CD4-positive, alpha-beta memory T cell (primary cell): ENCODE results near the gene KLC3. TPM values are rescaled to one million over a fixed set of nuclear protein-coding genes. Genes with fewer than 3 reads are reported as not detected.
A peak's percentile ranks its signal among the peaks of the same experiment; 100 is the strongest.

ENCODE experiments used
- CTCF ChIA-PET: fragments of 350-600 bp; sonication (Branson Sonifier 250); formaldehyde crosslinking; loops from one replicate; lab custom pipeline; 2021; ENCODE audit warnings: inconsistent platforms; ENCODE audit not compliant: partially characterized antibody; lab: Charles Lee
- POLR2A ChIA-PET: fragments of 350-600 bp; sonication (Branson Sonifier 250); formaldehyde crosslinking; loops from one replicate; lab custom pipeline; 2021; ENCODE audit not compliant: partially characterized antibody; lab: Charles Lee
- DNase-seq, 5 donors: peaks; one replicate each; pipeline versions ENCODE4 v3.0.0 to v3.0.0-alpha.2; 2020 to 2022; ENCODE audit warnings: mixed read lengths in 1 of 5
- H3K27ac ChIP-seq: one replicate; pipeline ENCODE4 v1.7.0; 2013; ENCODE audit warnings: low read depth, low read length
- H3K27me3 ChIP-seq: 2 replicates; pipeline ENCODE4 v1.7.0; 2013; ENCODE audit warnings: mild to moderate bottlenecking, low read length, moderate library complexity; ENCODE audit not compliant: insufficient read depth
- H3K36me3 ChIP-seq: 2 replicates; pipeline ENCODE4 v1.7.0; 2013; ENCODE audit warnings: mild to moderate bottlenecking, low read length, moderate library complexity; ENCODE audit not compliant: insufficient read depth
- H3K4me1 ChIP-seq: 2 replicates; pipeline ENCODE4 v1.7.0; 2013; ENCODE audit warnings: mild to moderate bottlenecking, low read length, moderate library complexity; ENCODE audit not compliant: insufficient read depth
- H3K4me3 ChIP-seq, 2 donors: one replicate each; pipeline ENCODE4 v1.7.0; 2013; ENCODE audit warnings: low read length in 2 of 2, mild to moderate bottlenecking in 1 of 2
- H3K9me3 ChIP-seq, 2 donors: one replicate each; pipeline ENCODE4 v1.7.0; 2013; ENCODE audit warnings: low read length in 2 of 2, control low read depth in 1 of 2; ENCODE audit not compliant: control insufficient read depth in 1 of 2
- H3K27ac Mint-ChIP-seq, 7 donors: one replicate each; pipeline ENCODE4 v1.8.0; 2020 to 2021; ENCODE audit warnings: mixed read lengths in 7 of 7, mild to moderate bottlenecking in 6 of 7, inconsistent platforms in 3 of 7, moderate library complexity in 3 of 7
- H3K27me3 Mint-ChIP-seq, 2 donors: one replicate each; pipeline ENCODE4 v1.8.0; 2020 to 2021; ENCODE audit warnings: mixed read lengths in 2 of 2
- H3K36me3 Mint-ChIP-seq, 2 donors: one replicate each; pipeline ENCODE4 v1.8.0; 2020 to 2021; ENCODE audit warnings: mixed read lengths in 2 of 2, inconsistent platforms in 1 of 2, mild to moderate bottlenecking in 1 of 2
- H3K4me1 Mint-ChIP-seq, 4 donors: one replicate each; pipeline ENCODE4 v1.8.0; 2020 to 2021; ENCODE audit warnings: mixed read lengths in 4 of 4, mild to moderate bottlenecking in 1 of 4
- H3K4me3 Mint-ChIP-seq, 8 donors: one replicate each; pipeline ENCODE4 v1.8.0; 2020 to 2021; ENCODE audit warnings: mixed read lengths in 8 of 8, mild to moderate bottlenecking in 7 of 8, moderate library complexity in 6 of 8, inconsistent platforms in 3 of 8
- H3K9me3 Mint-ChIP-seq, 8 donors: one replicate each; pipeline ENCODE4 v1.8.0; 2020 to 2021; ENCODE audit warnings: mixed read lengths in 8 of 8, mild to moderate bottlenecking in 5 of 8, inconsistent platforms in 3 of 8, moderate library complexity in 1 of 8
- intact Hi-C: fragments of 100-400 bp; cut with micrococcal nuclease; formaldehyde crosslinking; loops from one replicate; pipeline ENCODE4 v1.15.1; 2023
- polyA plus RNA-seq, 2 donors: library from polyadenylated mRNA; unstranded; fragments of 300-500 nt; fragmentation: Illumina TruSeq; gene quantifications; one replicate each; pipeline ENCODE4 v1.2.3, GENCODE V29; 2021
- total RNA-seq, 2 experiments: library from RNA; stranded (reverse); gene quantifications; one replicate each; pipeline ENCODE4 v1.2.3, GENCODE V29; 2021

Gene KLC3
- total and polyA plus RNA-seq, 4 experiments from 2014 or later = not detected

DNA sequence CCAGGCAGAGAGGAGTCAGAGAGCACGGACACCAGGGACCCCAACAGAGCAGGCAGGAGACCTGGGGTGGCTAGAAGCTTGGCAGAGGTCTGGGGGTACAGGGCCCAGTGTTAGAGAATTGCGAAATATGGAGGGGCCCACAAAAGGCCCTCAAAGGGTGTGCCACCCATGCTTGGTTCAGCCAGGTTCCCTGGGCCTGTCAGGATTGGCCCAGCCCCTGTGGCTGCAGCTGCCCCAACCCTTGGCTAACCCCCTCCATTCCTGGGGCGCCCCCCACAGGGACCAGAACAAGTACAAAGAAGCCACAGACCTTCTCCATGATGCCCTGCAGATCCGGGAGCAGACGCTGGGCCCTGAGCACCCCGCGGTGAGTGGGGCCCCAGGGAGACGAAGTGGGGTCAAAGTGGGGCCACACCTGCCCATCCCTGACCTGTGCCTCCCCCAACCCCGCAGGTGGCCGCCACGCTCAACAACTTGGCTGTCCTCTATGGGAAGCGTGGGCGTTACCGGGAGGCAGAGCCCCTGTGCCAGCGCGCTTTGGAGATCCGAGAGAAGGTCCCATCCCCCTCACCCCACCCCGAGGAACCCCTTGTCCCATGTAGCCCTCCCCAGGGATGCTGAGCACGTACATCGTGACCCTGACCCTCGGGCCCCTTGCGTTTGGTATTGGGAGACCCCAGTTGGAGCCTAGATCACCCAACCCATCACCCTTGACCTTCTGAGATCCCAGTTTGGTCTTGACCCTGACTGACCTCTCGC, 8.0 kb downstream of the KLC3 start:
- Histone ChIP-seq H3K9me3 (no peaks in the 10 kb centered on the region), H3K27me3 (no peaks in the 10 kb centered on the region), H3K27ac (no peak overlapping the region), H3K4me1 (no peaks in the 10 kb centered on the region), H3K36me3 (peaks cover 12% of the 10 kb centered on the region), H3K4me3 (no peak overlapping the region)
- peaks cover 0 to 2% (median 0%) of the 10 kb centered on the region in 8 donors for H3K9me3 Mint-ChIP-seq
- POLR2A ChIA-PET = no interaction called here
- H3K27ac Mint-ChIP-seq = peak overlapping the region in 1 of 7 donors; percentile 65
- intact Hi-C loops = no loop called here
- no peak for DNase-seq
- CTCF ChIA-PET = interaction anchor here (1.4 kb wide), 1 partner anchor 9 kb away, joined by 3 read pairs; no protein-coding TSS in a partner anchor
- peaks cover 0 to 2% (median 0%) of the 10 kb centered on the region in 4 donors for H3K4me1 Mint-ChIP-seq
- H3K36me3 Mint-ChIP-seq = peaks cover 3 to 9% of the 10 kb centered on the region in 2 donors
- peaks cover 7 to 9% of the 10 kb centered on the region in 2 donors for H3K27me3 Mint-ChIP-seq
- H3K4me3 Mint-ChIP-seq = no peak overlapping the region

DNA sequence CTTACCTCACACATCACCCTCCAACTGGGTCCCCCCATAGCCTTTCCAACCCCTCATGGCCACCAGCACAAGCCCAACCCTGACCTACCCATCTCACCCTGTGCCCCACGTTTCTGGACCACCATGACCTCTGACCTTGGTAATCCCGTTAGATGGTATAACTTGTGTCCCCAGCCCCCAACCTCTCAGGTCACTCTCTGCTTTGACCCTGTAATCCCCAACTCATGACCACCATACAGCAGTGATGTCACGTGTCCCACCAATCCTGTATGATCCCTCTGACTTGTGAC, 8.5 kb downstream of the KLC3 start:
- Histone ChIP-seq H3K4me1 (no peaks in the 10 kb centered on the region), H3K27ac (no peak overlapping the region), H3K4me3 (no peak overlapping the region), H3K36me3 (peaks cover 12% of the 10 kb centered on the region), H3K9me3 (no peaks in the 10 kb centered on the region), H3K27me3 (no peaks in the 10 kb centered on the region)
- POLR2A ChIA-PET = no interaction called here
- Mint-ChIP-seq H3K36me3 (peaks cover 5 to 10% of the 10 kb centered on the region in 2 donors), H3K4me1 (peaks cover 0 to 3% (median 0%) of the 10 kb centered on the region in 4 donors), H3K9me3 (peaks cover 0 to 2% (median 0%) of the 10 kb centered on the region in 8 donors), H3K4me3 (no peak overlapping the region), H3K27ac (no peak overlapping the region), H3K27me3 (peaks cover 5 to 7% of the 10 kb centered on the region in 2 donors)
- DNase-seq = no peak
- CTCF ChIA-PET = no interaction called here
- intact Hi-C loops = no loop called here

DNA sequence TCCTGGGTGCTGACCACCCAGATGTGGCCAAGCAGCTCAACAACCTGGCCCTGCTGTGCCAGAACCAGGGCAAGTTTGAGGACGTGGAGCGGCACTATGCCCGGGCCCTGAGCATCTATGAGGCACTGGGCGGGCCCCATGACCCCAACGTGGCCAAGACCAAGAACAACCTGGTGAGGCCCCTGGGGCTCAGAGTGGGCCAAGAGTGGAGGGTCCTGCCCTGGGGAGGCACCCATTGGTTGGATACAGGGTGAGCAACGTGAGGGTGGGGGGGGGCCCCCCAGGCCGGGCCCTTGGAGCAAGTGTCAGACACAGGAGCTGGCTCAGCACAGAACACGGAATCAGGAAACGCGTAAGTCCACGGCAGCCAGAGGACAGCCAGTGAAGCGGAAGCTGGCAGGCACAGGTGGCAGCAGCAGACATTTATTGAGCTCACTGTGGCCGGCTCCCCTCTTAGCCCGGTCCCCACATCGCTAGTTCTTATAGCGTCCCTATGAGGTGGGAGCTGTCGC, 8.9 kb downstream of the KLC3 start:
- Mint-ChIP-seq H3K4me3 (no peak overlapping the region), H3K9me3 (peaks cover 0 to 2% (median 0%) of the 10 kb centered on the region in 8 donors), H3K27ac (peak overlapping the region in 1 of 7 donors; percentile 30), H3K36me3 (peaks cover 5 to 11% of the 10 kb centered on the region in 2 donors), H3K4me1 (peaks cover 0 to 3% (median 0%) of the 10 kb centered on the region in 4 donors), H3K27me3 (peaks cover 3 to 6% of the 10 kb centered on the region in 2 donors)
- intact Hi-C loops = no loop called here
- DNase-seq = no peak
- H3K9me3 ChIP-seq = no peaks in the 10 kb centered on the region
- no peaks in the 10 kb centered on the region for H3K27me3 ChIP-seq
- peaks cover 12% of the 10 kb centered on the region for H3K36me3 ChIP-seq
- ChIA-PET CTCF (no interaction called here), POLR2A (no interaction called here)
- no peak overlapping the region for H3K27ac ChIP-seq
- no peak overlapping the region for H3K4me3 ChIP-seq
- no peaks in the 10 kb centered on the region for H3K4me1 ChIP-seq

DNA sequence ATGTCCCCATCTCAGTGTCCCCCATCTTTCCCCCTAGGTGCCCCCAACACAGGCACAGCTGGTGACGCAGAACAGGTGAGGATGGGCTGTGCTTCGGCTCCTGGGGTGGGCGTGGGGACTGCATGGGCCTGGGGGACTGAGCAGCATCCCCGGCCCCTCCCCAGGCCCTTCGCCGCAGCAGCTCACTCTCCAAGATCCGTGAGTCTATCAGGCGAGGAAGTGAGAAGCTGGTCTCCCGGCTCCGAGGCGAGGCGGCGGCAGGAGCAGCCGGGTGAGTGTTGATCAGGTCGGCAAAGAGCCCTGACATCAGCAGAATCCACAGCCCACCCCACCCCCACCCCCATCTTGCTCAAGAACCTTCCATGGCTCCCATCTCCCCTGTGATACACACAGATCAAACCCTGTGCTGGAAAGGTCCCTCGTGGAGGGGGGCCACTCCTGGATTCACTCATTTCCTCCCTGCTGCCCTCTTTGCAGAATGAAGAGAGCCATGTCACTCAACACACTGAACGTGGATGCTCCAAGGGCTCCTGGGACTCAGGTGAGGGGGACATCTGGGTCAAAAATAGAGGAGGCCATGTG, 10.0 kb downstream of the KLC3 start:
- intact Hi-C loops = no loop called here
- H3K27ac Mint-ChIP-seq = no peak overlapping the region
- Histone ChIP-seq H3K4me1 (no peaks in the 10 kb centered on the region), H3K27ac (no peak overlapping the region), H3K4me3 (no peak overlapping the region), H3K9me3 (no peaks in the 10 kb centered on the region), H3K36me3 (peaks cover 12% of the 10 kb centered on the region), H3K27me3 (no peaks in the 10 kb centered on the region)
- no peak for DNase-seq
- H3K36me3 Mint-ChIP-seq = peaks cover 9 to 15% of the 10 kb centered on the region in 2 donors
- H3K9me3 Mint-ChIP-seq = peaks cover 0 to 2% (median 0%) of the 10 kb centered on the region in 8 donors
- H3K4me1 Mint-ChIP-seq = peaks cover 0 to 3% (median 0%) of the 10 kb centered on the region in 4 donors
- ChIA-PET POLR2A (no interaction called here), CTCF (interaction anchor here (1.3 kb wide), 1 partner anchor 12 kb away, joined by 4 read pairs; no protein-coding TSS in a partner anchor)
- peaks cover 0 to 4% of the 10 kb centered on the region in 2 donors for H3K27me3 Mint-ChIP-seq
- H3K4me3 Mint-ChIP-seq = no peak overlapping the region

DNA sequence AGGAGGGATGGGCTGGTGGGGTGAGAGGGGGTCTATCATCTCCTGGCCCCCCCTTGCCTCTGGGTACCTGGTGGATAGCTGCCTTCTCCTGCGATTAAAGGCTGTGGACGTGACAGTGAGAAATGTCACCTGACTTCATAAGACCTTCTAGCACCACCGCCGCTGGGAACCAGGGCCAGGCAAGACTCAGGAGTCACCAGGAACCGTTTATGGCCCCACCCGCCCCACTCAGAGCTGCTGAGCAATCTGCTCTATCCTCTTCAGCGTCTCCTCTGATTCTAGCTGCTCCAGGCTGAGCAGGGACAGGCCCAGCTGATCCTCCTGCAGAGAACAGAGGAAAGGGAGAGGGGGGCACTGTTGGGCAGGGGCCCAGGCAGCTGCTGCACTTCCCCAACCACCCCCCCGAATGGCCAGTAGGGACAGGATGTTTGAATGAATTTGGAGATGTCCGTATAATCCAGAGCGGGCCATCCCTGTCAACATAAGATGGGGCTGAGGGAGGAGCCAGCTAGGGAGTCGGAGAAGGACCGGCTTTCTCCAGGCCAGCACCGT, 10.9 kb downstream of the KLC3 start:
- Mint-ChIP-seq H3K27ac (no peak overlapping the region), H3K4me3 (no peak overlapping the region), H3K27me3 (no peaks in the 10 kb centered on the region), H3K4me1 (peaks cover 0 to 3% (median 0%) of the 10 kb centered on the region in 4 donors), H3K36me3 (peaks cover 14 to 15% of the 10 kb centered on the region in 2 donors), H3K9me3 (peaks cover 0 to 2% (median 0%) of the 10 kb centered on the region in 8 donors)
- H3K27ac ChIP-seq = no peak overlapping the region
- peaks cover 12% of the 10 kb centered on the region for H3K36me3 ChIP-seq
- no peaks in the 10 kb centered on the region for H3K4me1 ChIP-seq
- no peaks in the 10 kb centered on the region for H3K9me3 ChIP-seq
- H3K27me3 ChIP-seq = no peaks in the 10 kb centered on the region
- ChIA-PET CTCF (interaction anchor here (1.3 kb wide), 1 partner anchor 13 kb away, joined by 4 read pairs; no protein-coding TSS in a partner anchor), POLR2A (no interaction called here)
- no peak for DNase-seq
- intact Hi-C loops = no loop called here
- no peak overlapping the region for H3K4me3 ChIP-seq

DNA sequence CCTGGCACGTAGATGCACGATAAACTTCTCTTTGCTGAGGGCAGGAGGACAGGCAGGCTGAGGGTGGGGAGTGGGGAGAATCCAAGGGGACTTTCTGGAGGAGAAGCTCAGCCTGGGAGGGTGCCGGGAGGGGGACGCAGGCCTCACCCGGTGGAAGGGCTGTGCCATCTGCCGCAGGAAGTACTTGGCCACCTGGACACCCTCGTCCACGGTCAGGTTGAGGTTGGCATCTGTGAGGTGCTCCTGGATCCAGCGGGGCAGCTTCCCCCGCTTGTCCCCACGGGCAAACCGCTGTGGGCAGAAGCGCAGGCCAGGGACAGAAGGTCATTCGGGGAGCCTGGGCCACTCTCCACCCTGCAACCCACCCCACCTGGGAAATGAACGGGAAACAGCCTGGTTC, 11.5 kb downstream of the KLC3 start:
- DNase-seq = no peak
- intact Hi-C loops = no loop called here
- no peaks in the 10 kb centered on the region for H3K4me1 ChIP-seq
- Mint-ChIP-seq H3K36me3 (peaks cover 15 to 18% of the 10 kb centered on the region in 2 donors), H3K27ac (no peak overlapping the region), H3K4me3 (no peak overlapping the region), H3K9me3 (peaks cover 0 to 2% (median 0%) of the 10 kb centered on the region in 8 donors), H3K27me3 (no peaks in the 10 kb centered on the region), H3K4me1 (peaks cover 0 to 3% (median 0%) of the 10 kb centered on the region in 4 donors)
- ChIA-PET CTCF (interaction anchor here (0.6 kb wide), 1 partner anchor 237 kb away, joined by 3 read pairs; no protein-coding TSS in a partner anchor), POLR2A (no interaction called here)
- no peak overlapping the region for H3K27ac ChIP-seq
- H3K27me3 ChIP-seq = no peaks in the 10 kb centered on the region
- H3K36me3 ChIP-seq = peaks cover 12% of the 10 kb centered on the region
- H3K4me3 ChIP-seq = no peak overlapping the region
- H3K9me3 ChIP-seq = no peaks in the 10 kb centered on the region

DNA sequence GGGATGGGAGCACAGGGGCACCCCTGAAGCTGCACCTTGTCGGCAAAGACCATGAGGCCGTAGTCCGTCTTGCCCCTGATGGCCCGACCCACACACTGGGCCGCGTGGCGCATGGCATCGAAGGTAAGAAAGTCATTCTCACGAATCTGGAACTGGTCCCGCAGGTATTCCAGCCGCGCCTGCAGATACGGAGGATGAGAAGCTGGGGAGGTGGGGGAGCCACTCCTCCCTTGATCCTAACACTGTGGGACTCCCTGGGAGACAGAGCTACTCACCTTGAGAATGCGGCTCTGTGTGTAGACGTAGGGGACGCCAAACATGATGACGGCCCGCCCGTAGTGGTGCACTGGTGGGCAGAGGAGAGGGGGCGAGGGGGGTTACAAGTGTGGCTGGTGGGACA, 11.9 kb downstream of the KLC3 start:
- no peaks in the 10 kb centered on the region for H3K27me3 ChIP-seq
- H3K4me1 ChIP-seq = no peaks in the 10 kb centered on the region
- H3K9me3 ChIP-seq = no peaks in the 10 kb centered on the region
- Mint-ChIP-seq H3K27me3 (no peaks in the 10 kb centered on the region), H3K9me3 (peaks cover 0 to 2% (median 0%) of the 10 kb centered on the region in 8 donors), H3K36me3 (peaks cover 15 to 18% of the 10 kb centered on the region in 2 donors), H3K27ac (no peak overlapping the region), H3K4me1 (peaks cover 0 to 3% (median 0%) of the 10 kb centered on the region in 4 donors), H3K4me3 (no peak overlapping the region)
- DNase-seq = no peak
- intact Hi-C loops = no loop called here
- H3K27ac ChIP-seq = no peak overlapping the region
- no peak overlapping the region for H3K4me3 ChIP-seq
- POLR2A ChIA-PET = no interaction called here
- H3K36me3 ChIP-seq = peaks cover 12% of the 10 kb centered on the region
- CTCF ChIA-PET = interaction anchor here (0.6 kb wide), 1 partner anchor 238 kb away, joined by 3 read pairs; no protein-coding TSS in a partner anchor
